OCI-LY7 (cell line): ENCODE measurements around the gene NMT1. TPM values are rescaled to one million over a fixed set of nuclear protein-coding genes. Genes with fewer than 3 reads are reported as not detected.

Source experiments
- BruUV-seq: library from RNA; stranded (reverse); fragments of 400-500 nt; replicated peaks from 2 replicates; lab custom pipeline; 2021; lab: Mats Ljungman, UMichigan
- CTCF ChIA-PET: fragments of 300-600 bp; sonication (Branson Sonifier 250); formaldehyde crosslinking; loops from one replicate; lab custom pipeline; 2022; ENCODE audit warnings: antibody characterized with exemption; ENCODE audit not compliant: unreplicated experiment; lab: Charles Lee
- POLR2A ChIA-PET: fragments of 300-600 bp; sonication (Branson Sonifier 250); formaldehyde crosslinking; loops from one replicate; lab custom pipeline; 2022; ENCODE audit warnings: antibody characterized with exemption; lab: Charles Lee
- DNase-seq: peaks from one replicate; pipeline ENCODE4 v3.0.0-alpha.2; 2015; ENCODE audit warnings: low spot score
- H2AFZ ChIP-seq: fragments of 200-600 bp; sonication (generic), shearing (Covaris generic); 2 replicates; pipeline ENCODE4 v1.6.1; 2014; ENCODE audit warnings: mild to moderate bottlenecking, antibody characterized with exemption, low read length, moderate library complexity
- H3K27ac ChIP-seq: fragments of 200-600 bp; sonication (generic); 2 replicates; pipeline ENCODE4 v1.5.1; 2014; ENCODE audit warnings: mixed run types, low read depth, mild to moderate bottlenecking, moderate library complexity, low read length, inconsistent platforms; ENCODE audit not compliant: poor library complexity, severe bottlenecking
- H3K36me3 ChIP-seq: fragments of 200-600 bp; sonication (generic); 2 replicates; pipeline ENCODE4 v1.6.1; 2014; ENCODE audit warnings: mild to moderate bottlenecking, antibody characterized with exemption, low read length, moderate library complexity, mixed read lengths; ENCODE audit not compliant: insufficient read depth
- H3K4me1 ChIP-seq: fragments of 200-600 bp; sonication (generic); 2 replicates; pipeline ENCODE4 v1.5.1; 2014; ENCODE audit warnings: mild to moderate bottlenecking, low read length; ENCODE audit not compliant: insufficient read depth, poor library complexity, severe bottlenecking
- H3K4me2 ChIP-seq: fragments of 200-600 bp; sonication (generic); 2 replicates; pipeline ENCODE4 v1.6.1; 2014; ENCODE audit warnings: mild to moderate bottlenecking, low read length
- H3K4me3 ChIP-seq: fragments of 200-600 bp; sonication (generic); 2 replicates; pipeline ENCODE4 v1.5.1; 2014; ENCODE audit warnings: mild to moderate bottlenecking, low read depth, low read length; ENCODE audit not compliant: poor library complexity, severe bottlenecking
- H3K79me2 ChIP-seq: fragments of 200-600 bp; sonication (generic); 2 replicates; pipeline ENCODE4 v1.6.1; 2016; ENCODE audit warnings: low read depth, mild to moderate bottlenecking, low read length, moderate library complexity, mixed read lengths; ENCODE audit not compliant: insufficient read depth
- H3K9me2 ChIP-seq: fragments of 200-600 bp; sonication (generic); 2 replicates; pipeline ENCODE4 v1.6.1; 2016; ENCODE audit warnings: mild to moderate bottlenecking, low read length, mixed read lengths; ENCODE audit not compliant: insufficient read depth
- H3K9me3 ChIP-seq: fragments of 200-600 bp; sonication (generic); 2 replicates; pipeline ENCODE4 v1.6.1; 2014; ENCODE audit warnings: mild to moderate bottlenecking, mixed run types, low read length, mixed read lengths
- H4K20me1 ChIP-seq: fragments of 200-600 bp; sonication (generic); 2 replicates; pipeline ENCODE4 v1.6.1; 2014; ENCODE audit warnings: mild to moderate bottlenecking, antibody characterized with exemption, low read length, moderate library complexity, mixed read lengths; ENCODE audit not compliant: insufficient read depth
- CTCF ChIP-seq: fragments of 200-600 bp; sonication (generic); conservative IDR thresholded peaks from 2 replicates; pipeline ENCODE4 v1.5.1; 2014; ENCODE audit warnings: mild to moderate bottlenecking, antibody characterized with exemption, low read length, moderate library complexity, mixed read lengths
- EZH2phosphoT487 ChIP-seq: fragments of 200-600 bp; sonication (generic); IDR thresholded peaks from 2 replicates; pipeline ENCODE4 v1.6.1; 2018; ENCODE audit warnings: low read depth, borderline replicate concordance, mild to moderate bottlenecking, mixed run types, antibody characterized with exemption, low read length, moderate library complexity, mixed read lengths
- intact Hi-C: fragments of 100-400 bp; cut with micrococcal nuclease; formaldehyde crosslinking; loops from one replicate; pipeline ENCODE4 v1.10.0; 2022; ENCODE audit not compliant: unreplicated experiment
- total RNA-seq, 2 experiments: library from RNA; depleted of rRNA in 1 of 2; stranded (reverse); fragments of >200 nt in 1 of 2; shearing (Covaris generic) in 1 of 2; gene quantifications; 2 replicates each; pipeline ENCODE4 v1.2.3, GENCODE V29; 2014 to 2022

The NMT1 gene
- total RNA-seq, 2 experiments from 2014 or later, result 82.3 to 134 TPM

GRCh38 chr17:45043813-45044540, 17.1 kb upstream of the NMT1 start:
- Histone ChIP-seq H3K9me2 (no peaks in the 10 kb centered on the region), H3K27ac (no peak overlapping the region), H4K20me1 (no peaks in the 10 kb centered on the region), H3K4me1 (peaks cover 8% of the 10 kb centered on the region), H3K79me2 (peaks cover 18% of the 10 kb centered on the region), H3K9me3 (no peaks in the 10 kb centered on the region), H3K4me2 (no peak overlapping the region), H2AFZ (no peak overlapping the region), H3K36me3 (no peaks in the 10 kb centered on the region), H3K4me3 (no peak overlapping the region)
- CTCF ChIA-PET, result no interaction called here
- POLR2A ChIA-PET, result no interaction called here
- TF ChIP-seq EZH2phosphoT487, result no peak
- no peak for TF ChIP-seq CTCF
- no TSS peak for BruUV-seq
- intact Hi-C loops, result no loop called here
- no peak for DNase-seq

DNA sequence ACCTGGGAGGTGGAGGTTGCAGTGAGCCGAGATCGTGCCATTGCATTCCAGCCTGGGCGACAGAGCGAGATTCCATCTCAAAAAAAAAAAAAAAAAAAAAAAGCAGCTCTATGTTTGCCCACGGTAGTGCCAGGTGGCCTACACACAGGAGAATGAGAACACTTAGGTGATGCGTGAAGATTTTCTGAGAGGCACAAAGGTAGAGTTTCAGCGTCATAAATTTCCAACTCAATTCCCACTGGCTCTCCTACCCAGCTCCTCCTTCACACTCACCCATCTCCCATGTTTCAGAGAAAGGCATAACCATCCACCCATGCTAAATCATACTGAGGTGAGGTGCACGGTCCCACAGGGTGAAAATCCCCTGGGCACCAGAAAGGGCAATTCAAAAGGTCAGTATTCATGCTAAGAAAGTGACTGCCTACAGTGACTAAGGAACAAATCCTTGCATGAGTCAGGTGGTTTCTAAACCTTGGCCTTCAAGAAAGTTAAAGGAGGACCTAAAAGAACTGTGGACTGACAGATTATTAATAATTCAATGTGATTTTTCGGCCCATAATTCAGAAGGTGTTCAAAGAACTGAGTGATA, 14.5 kb upstream of the NMT1 start:
- POLR2A ChIA-PET, result interaction anchor here (0.6 to 1.0 kb wide), 2 partner anchors 8 to 63 kb away, joined by 3 read pairs; no protein-coding TSS in a partner anchor
- H3K4me3 ChIP-seq, result no peak overlapping the region
- CTCF ChIA-PET, result no interaction called here
- H4K20me1 ChIP-seq, result no peaks in the 10 kb centered on the region
- TF ChIP-seq EZH2phosphoT487 (no peak), CTCF (no peak)
- H2AFZ ChIP-seq, result no peak overlapping the region
- no peak overlapping the region for H3K27ac ChIP-seq
- intact Hi-C loops, result no loop called here
- no peak for DNase-seq
- no peaks in the 10 kb centered on the region for H3K9me2 ChIP-seq
- no peaks in the 10 kb centered on the region for H3K9me3 ChIP-seq
- H3K4me2 ChIP-seq, result no peak overlapping the region
- H3K4me1 ChIP-seq, result peaks cover 9% of the 10 kb centered on the region
- peaks cover 36% of the 10 kb centered on the region for H3K79me2 ChIP-seq
- H3K36me3 ChIP-seq, result no peaks in the 10 kb centered on the region
- TSS peak; percentile 40 for BruUV-seq
